ENCODE results near the gene PYROXD2.
"Not testable (repeated sequence)": the region's sequence is repeated elsewhere in the genome, so short reads cannot be mapped to it uniquely, and the experiment has no call there.

PYROXD2 gene

DNA sequence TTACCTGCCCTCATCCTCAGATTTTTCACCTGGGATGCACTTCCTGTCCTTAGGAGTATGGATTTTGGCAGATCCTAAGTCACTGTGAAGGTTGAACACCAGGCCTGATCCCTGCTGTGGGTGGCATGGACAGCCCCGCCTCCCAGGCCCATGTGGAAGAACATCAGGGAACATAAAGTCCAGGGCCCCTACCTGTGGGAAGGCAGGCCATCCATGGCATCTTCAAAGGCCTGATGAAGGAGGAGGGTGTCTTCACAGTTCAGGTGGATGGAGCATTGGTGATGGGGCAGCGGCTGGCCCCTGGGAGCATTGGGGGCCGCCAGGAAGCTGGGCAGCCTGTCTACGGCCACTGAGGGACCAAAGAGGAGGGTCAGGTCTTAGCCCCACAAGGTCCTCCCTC is 24.6 kb downstream of the PYROXD2 start:
- DNase-seq (ENCODE audit: low spot score): no peak

DNA sequence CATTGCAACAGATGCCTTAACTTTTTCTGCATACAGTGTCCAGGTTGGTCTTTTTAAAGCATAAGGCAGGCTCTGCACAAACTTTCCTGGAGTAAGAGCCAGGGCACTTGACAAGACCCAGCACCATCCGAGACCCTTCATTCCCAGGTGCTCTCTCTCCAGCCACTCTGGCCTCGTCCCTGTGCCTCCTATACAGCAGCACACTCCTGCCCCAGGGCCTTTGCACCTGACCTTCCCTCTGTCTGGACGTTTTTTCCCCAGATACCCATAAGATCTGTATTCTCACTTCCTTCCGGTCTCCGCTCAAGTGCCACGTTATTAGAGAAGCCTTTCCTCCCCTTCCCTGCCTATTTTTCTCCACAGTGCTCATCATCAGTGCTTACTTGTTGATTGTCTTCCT is 25.6 kb downstream of the PYROXD2 start:
- no peak for DNase-seq (ENCODE audit: low spot score)

DNA sequence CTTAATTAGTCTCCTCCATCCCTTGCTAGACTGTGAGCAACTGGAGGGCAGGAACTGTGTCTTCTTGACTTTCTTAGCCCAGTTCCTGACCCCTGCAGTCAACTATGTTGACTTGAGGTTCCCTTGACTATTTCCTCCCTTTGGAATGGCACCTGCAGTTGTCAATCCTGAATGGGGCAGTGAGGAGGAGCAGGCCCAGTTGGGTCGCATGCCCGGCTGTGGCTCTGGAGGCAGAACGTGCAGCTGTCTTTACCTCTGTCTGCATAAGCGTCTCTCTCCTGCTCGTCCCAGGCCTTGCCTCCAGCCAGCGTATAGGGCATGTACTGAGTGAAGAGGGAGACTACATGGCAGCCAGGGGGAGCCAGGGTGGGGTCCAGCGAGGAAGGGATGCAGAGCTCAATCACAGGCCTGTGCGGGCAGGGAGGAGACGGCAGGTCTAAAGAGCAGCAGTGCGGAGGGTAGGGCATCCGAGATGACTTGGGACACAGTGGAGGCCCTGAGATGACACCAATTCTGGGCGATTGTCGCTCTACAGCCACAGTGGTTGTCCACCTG is 26.8 kb downstream of the PYROXD2 start:
- DNase-seq (ENCODE audit: low spot score): no peak

DNA sequence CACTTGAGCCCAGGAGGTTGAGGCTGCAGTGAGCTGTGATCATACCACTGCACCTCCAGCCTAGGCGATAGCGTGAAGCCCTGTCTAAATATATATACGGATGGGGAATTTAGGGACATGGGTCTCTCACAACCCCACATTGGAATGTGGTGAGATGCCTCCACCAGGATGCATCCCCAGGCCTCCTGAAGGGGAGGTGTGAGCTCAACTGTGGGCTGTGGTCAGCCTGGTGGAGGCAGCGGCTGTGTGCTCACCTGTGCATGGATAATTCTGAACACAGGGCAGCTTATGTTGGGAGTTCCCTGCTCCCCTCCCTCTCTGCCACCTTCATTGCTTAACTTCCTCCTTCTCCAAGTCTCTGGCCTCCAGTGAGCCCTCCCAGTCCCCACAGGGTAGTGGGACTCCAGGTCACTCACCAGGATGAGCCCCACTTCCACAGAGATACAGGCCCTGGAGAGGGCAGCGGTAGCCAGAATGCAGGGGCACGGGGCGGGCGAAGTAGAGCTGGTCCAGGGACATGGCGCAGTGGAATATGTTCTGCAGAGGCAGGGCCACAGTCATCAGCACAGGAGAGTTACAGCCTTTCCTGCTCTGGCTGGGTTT is 30.4 kb downstream of the PYROXD2 start:
- DNase-seq (ENCODE audit: low spot score): no peak

DNA sequence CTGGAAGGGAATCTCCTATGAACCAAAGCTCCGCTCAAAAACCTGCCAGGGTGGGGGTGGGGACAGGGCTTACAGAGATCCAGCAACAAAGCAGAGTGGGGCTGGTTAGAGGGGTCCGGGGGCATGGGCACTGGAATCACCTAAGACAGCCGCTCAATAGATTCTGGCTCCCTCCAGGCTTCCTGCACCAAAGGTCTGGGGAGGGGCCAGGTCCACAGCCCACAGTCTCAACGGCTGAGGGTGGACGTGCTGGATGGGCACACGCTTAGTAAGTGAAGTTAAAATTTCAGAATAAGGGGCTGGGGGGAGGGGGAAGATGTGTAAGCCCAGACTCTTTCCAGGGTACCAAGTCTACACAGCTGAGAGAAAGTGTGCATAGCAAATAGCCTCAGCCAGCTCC is 31.1 kb downstream of the PYROXD2 start:
- DNase-seq (ENCODE audit: low spot score): no peak

DNA sequence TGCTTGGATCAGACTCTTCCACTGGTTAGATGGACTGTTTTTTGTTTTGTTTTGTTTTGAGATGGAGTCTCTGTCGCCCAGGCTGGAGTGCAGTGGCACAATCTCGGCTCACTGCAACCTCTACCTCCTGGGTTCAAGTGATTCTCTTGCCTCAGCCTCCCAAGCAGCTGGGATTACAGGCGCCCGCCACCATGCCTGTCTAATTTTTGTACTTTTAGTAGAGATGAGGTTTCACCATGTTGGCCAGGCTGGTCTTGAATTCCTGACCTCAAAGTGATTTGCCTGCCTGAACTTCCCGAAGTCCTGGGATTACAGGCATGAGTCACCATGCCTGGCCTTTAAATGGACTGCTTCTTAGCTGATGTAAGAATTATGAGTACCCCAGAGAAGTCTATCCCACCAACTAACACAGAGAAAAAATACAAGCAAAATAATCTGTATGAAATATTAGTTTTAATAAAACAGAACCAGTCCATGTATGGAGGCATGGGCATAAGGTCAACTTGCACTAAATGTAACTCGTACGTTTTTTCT is 31.8 kb downstream of the PYROXD2 start:
- not testable (repeated sequence) for DNase-seq (ENCODE audit: low spot score)

DNA sequence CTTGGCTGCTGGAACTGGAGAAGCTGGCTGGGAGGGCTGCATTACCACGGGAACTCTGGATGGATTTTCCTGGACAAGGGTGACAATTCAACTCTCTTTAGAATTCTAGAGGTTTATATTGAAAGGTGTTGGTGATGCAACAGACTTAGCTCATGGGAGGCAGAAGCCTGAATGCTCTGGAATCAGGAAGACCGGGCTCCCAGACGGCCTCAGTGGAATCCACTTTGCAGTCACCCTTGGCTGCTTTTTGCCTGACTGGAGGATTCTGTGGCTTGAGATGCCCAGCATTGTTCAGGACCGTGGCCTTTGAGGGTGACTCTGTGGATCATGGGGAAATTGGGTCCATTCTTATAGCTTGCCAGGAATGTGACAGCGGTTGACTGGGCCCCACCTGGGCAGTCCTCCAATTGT is 32.3 kb downstream of the PYROXD2 start:
- DNase-seq (ENCODE audit: low spot score): no peak

DNA sequence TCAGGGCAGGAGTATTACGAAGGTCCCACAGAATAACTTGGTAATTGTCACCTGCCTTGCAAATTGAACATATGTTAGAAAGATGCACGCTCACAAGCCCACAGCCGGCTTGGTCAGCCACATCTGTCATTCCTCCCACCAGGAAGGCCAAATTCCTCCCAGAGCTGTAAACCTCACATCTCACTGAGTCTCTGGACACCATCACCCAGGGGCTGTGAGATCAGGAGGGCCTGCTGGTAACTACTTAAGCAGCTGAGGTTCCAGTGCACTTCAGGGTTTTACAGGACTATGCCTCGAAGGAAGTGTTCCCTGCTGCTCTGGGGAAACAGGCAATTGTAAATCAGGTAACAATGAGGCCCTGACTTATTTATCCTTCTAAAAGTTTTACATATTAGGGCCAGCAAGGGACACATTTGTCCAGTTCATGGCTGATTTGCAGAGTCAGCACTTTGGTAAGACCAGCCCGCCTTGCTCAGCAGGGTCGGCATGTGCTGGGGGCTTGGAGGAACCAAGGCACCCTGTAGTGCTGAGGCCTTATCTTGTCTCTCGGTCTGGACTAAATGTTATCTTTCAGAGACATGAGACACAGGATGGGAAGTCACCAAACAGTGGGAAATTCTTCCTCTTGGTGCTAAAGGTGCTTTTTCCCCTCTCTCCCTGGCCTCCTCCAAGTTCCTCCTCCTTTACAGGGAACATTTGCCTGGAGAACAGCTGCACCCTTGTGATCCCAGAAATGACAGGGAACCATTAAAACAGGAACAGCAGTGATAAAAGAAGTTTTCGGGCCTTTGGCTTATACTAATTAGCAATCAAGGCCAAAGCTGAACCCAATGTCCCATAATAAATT is 34.3 kb downstream of the PYROXD2 start:
- no peak for DNase-seq (ENCODE audit: low spot score)

DNA sequence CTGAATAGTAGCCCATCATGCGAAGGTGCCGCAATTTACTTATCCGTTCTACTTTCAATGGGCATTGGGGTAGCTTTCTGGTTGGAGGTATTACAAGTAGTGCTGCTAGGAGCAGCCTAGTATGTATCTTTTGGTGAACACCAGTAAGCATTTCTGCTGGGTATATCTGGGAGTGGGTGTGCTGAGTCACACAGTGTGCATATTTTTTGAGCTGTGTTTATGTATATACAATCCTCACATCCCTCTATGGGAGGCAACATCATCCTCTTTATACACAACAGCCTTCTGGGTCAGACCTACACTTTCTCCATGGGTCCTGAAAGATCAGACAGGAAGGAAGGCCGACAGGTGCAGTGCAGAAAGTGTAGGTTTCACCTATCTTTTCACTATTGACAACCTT is 36.3 kb downstream of the PYROXD2 start:
- no peak for DNase-seq (ENCODE audit: low spot score)

DNA sequence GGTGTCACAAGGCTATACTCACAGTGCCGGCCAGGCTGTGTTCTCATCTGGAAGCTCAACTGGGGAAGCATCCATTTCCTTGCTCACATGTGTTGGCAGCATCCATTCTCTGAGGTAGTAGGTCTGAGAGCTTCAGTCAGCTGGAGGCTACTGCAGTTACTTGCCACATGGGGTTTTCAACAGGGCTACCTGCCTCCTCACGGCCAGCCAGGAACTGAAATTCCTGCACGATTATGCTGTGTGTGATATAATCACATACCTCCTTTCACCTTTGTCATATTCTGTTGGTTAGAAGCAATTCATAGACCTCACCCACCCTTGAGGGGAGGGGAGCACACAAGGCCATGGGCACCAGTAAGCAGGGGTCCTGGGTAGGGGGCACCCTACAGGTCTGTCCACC is 37.4 kb downstream of the PYROXD2 start:
- no peak for DNase-seq (ENCODE audit: low spot score)

DNA sequence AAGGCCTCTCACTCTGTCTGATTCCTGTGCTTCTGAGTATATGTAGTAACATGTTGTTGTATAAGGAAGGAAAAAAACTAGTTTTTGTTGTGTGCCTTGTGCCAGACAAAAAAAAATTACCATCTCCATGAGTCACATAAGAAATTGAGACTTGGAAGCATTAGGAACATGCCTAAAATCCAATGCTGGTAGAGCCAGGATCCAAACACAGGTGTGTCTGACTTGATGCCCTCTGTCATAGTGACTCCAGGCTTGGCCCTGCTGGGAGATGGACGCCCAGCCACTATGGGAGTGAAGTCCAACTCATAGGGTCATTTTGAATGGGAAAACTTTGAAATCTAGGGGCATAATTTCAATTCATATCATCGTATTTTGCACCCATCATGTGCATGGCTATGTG is 38.0 kb downstream of the PYROXD2 start:
- no peak for DNase-seq (ENCODE audit: low spot score)

DNA sequence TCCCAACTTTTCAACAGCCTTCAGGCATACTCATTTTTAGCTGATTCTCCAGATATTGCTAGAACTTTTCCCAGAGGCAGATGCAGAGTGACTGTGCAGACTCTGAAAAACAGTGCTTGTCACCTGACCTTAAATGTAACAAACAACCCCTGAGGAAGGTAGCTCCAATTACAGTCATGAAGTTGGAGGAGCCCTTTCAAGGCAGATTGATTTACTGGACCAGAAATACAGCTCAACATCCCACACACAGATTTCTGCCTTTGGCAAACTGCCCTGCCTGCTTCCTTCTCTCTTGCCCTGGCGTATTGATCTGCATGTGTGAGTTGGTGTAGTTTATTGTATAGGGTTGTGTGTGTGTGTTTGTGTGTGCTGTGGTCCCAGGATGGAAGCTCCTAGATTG is 38.5 kb downstream of the PYROXD2 start:
- DNase-seq (ENCODE audit: low spot score): no peak

DNA sequence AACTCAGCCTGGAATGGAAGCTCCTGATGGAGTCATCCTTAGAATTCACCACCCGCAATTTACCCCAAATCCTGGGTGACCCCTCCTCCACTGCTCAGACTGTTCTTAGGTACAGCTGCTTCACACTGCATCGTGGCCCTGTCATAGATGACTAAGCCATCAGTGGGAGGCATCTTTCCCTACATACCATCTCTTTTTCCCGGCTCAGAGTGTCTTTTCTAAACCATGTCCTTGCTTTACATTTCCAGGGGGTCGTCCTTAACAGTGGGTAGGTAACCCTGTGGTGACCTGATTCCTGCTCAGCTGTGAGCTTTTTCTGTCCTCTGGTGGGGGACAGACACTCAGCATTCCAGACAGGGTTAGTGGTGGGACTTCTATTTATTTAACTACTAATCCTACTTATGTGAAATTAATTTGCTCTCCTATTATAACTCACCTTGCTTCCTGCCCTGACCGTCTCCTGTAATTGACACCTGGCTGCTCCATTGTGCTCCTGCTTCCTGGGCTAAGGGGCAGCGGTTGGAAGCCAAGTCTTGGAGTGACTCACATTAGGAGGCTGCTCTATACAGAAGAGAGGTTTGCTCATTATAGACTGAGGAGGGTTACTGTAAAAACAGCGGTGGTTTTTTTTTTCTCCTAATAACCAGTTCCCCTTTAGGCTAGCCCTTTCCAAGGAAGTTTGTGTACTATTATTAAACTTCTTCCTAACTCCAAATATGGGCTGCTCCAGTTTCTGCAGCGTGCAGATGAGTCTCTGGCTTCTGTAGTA is 40.6 kb downstream of the PYROXD2 start:
- DNase-seq (ENCODE audit: low spot score): no peak

DNA sequence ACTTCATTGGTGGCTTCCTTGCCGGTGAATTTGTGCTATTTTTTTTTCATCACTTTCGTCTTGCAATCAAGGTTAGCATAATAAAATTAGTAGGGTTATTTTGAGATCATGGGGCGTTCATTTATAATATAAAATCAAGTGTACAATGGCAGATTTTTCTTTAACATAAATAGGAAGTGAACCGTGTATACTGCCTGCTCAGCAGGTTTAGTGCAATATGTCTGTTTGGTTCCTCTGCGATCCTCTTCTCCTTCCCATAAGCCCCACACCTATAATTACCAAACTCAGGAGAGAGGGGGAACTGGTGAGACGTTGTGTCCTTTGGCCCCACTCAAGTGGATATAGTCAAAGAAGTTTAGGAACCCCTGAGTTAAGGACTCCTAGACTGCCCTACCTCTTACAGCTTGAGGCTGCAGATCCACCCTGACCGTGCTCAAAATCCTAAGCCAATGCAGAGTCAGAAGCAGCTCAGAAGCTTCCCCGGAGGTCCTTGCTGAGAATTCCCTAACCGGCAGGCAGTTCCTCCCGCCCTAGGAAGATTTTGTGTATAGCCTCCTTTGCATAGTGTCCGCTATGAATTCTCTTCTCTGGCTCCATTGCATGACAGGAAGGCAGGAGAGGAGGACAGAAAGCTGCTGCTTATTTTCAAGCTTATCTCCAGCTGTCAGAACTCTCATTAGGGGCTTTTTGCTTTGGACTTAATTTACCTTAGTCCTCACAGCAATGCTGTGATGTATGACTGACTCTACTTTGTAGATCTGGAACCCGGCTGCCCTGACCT is 41.5 kb downstream of the PYROXD2 start:
- DNase-seq (ENCODE audit: low spot score): no peak

DNA sequence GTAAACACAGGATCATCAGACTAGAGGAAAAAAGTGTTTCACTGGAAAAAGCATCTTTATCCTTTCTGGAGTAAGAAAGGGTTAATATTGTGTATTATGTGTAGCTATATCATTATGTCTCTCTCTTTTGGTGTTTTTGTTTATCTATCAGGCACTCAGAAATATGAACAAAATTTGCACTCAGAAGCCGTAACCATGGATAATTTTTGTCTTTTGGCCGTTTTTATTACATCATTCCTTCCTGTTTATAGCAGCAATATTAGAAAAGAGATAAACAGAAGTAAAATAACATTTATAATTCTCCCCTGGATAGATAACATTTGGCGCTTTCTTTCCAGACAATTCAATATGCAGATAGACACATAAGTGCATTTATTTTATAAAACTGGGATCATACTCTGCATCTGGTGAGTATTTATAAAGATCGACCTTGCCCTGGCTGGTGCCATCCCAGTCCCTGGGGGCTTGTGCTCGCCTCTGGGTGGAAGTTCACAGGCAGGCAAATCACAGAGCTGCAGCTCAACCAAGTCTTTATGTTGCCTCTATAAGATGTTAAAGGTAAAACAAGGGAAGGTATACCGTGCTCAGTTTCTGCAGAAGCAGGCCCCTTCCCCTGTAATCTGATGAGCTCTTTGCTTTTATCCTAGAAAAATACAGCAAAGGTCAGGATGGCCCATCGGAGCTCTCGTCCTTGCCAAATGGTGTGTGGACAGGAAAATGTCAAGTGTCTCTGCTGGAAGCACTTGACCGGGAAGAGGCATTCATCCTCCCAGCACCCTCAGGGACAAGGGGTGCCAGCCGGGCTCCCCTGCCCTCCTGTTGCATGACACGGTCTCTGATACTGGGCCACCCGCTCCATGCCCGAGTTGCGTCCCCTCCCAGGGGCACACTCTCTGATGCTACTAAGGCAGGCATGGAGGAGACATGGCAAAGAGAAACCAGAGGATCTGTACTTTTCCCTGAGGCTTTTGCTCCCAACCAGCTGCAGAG is 43.9 kb downstream of the PYROXD2 start:
- DNase-seq (ENCODE audit: low spot score): no peak

DNA sequence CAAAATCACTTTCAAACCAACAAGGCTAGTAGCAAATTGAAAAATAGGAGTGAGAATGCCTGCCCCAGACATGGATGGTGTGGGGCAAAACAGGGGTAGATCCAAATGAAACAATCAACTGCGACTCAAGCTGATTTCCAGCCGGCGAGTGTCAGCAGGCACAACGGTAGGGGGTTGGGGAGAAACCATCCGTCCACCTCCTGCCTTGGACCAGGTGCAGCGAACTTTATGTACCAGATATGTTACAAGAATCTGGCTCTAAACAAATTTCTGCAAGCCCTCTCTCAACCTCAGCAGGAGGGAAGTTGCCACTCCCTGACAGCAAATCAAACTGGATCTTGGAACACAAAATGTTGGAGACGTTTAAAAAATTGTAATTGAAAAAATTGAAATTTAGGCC is 45.2 kb downstream of the PYROXD2 start:
- no peak for DNase-seq (ENCODE audit: low spot score)

DNA sequence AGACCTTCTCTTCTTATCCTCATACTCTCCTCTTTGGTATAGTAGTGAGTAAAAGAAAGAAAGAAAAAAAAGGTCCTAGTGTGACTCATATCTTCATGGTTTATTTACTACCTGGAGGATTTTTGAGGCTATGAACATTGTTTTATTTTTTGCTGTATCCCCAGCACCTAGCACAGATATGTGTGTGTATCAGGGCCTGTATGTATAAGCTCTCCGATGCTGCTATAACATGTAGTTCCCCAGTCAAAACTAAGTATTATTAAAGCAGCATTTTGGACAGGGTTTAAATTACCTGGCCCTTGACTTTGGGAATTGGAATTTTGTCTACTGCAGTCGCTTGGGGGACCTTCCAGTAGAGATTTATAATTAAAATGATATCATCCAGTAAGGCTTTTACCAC is 46.3 kb downstream of the PYROXD2 start:
- DNase-seq (ENCODE audit: low spot score): no peak

DNA sequence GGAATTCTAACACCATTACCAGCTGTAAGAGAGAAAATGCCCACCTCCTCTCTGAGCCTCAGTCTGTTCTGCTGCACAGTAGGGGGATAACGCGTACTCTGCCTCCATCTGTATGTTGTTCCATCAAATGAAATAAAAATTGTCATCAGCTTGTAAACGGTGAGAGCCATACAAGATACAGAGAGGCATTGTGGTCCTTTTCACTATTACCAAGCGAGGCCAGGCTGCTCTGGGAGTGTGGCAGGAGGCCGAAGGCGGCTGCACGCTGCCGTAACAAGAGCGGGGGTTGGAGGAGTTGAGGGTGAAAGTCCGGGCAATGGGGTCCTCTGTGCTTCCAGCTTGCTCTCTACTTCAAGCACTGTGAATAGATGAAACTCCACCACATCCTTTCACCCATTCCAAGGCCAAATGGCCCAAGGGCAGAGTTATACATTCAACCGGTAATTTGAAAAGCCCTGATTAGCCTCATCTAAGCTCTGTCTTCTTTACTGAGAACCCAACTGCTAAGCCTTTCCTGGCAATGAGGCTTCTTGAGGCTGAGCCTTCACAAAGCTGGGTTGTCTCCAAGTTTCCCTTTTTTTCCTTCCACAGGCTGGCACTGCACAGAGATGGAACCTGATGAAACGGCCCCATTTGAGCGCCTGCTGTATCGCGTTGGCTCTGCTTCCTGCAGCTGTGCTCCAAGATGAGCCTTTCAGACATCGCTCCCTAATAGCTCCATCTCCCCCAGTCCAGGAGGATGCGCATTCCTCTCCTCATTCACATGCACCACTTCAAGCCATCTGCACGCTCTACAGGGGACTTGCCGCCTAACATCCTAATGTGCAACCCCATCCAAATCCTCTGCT is 47.2 kb downstream of the PYROXD2 start:
- no peak for DNase-seq (ENCODE audit: low spot score)

DNA sequence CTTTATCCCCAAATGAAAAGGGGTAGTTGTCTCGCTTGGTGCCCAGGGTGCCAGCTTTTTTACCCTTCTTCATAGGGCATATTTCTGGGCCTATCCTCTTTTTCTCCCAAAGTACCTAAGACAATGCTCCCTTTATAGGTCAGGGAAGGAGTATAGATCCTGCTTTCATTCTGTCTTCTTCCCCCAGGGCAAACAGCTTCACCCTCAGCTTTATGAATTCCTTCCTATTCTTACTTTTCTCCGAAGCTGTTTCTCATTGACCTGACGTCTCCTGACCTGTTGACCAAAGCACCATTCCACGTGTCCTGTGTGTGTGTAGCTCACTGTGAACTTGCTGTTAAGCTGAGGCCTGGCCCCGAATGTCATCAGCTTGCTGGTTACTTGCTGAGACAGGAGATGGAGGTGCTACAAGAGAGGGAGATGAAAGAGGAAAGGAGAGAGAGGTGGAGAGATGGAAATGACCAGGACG is 48.9 kb downstream of the PYROXD2 start:
- DNase-seq (ENCODE audit: low spot score): no peak

Data from HuH-7.5 (cell line).